Activated CD4-positive, alpha-beta T cell treated with anti-CD3 and anti-CD28 coated beads, Interleukin-2, Interleukin-4, amounts not matched to agents 100 ng/mL and 50 ng/mL, durations not matched to agents 16 hours and 8 hours (primary cell): Measurements from ENCODE around the gene MTCH1.

Experiments used
- DNase-seq: peaks from one replicate; pipeline ENCODE4 v3.0.0-alpha.2; 2020; ENCODE audit warnings: low spot score

The MTCH1 gene

GRCh38 chr6:37017606-37018197 is 31.7 kb upstream of the MTCH1 start:
- no peak for DNase-seq

DNA sequence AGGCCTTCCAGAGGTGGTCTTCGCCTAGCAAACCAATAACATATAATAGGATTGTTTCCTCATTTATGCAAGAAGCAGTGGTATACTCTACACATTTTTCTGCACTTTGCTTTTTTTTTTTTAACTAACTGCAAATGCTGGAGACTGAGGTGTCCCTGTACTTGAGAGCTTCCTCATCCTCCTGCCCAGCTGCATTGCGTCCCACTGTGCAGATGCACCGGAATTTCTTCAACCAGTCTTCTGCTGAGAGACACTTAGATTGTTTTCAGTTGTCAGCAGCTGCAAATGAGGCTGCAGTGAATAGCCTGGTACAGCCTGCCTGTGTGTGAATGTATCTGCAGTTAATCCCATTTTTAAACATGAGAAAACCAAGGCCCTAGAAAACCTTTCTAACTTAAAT is 31.0 kb upstream of the MTCH1 start:
- no peak for DNase-seq

GRCh38 chr6:37015532-37015931 is 29.5 kb upstream of the MTCH1 start:
- no peak for DNase-seq

DNA sequence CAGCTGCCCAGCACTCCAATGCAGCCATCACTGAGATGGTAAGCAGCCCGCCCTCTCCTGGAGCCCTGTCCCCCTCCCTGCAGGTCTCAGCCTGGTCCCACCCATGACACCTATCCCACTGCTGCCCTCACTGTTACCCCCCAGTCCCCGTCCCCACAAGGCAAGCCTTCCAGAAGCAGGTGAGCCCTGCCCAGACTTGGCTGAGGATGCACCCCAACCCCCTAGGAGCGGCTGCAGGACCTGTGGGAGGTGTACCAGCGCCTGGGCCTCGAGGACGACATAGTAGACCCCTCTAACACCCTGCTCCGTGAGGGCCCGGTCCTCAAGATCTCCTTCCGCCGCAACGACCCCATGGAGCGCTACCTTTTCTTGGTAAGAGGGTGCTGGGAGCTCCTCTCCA is 28.7 kb upstream of the MTCH1 start:
- DNase-seq = no peak

DNA sequence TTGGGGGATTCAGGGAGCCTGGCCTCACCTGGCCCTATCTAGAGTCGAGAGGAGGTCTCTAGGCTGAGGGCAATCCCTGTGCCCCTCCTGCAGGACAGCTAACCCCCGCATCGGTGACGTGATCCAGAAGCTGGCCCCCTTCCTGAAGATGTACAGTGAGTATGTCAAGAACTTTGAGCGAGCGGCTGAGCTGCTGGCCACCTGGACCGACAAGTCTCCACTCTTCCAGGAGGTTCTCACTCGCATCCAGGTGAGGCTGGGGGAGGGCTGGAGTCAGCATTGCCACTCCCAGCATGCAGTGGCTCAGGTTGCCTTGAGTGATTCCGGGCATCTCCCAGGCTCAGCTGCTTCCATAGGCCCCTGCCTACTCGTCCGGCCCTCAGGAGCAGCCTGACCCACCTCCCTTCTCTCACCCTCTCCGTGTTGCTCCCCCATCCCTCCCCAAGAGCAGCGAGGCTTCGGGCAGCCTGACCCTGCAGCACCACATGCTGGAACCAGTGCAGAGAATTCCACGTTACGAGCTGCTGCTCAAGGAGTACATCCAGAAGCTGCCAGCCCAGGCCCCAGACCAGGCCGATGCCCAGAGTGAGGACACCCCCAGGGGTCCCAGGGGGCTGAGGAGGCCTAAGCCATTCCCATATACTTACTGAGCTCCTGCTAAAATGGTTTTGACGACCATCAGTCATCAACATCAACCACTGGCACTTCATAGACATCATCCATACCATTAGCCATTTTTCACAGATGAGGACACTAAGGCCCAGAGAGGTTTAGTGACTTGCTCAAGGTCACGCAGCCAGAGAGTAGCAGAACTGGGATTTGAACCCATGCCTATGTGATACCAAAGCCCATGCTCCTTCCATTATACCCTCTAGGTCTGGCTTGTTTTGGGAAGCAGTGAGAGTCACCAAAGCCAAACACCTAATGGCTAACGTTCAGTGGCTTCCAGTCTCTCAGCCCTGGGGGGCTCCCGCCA is 27.8 kb upstream of the MTCH1 start:
- no peak for DNase-seq

DNA sequence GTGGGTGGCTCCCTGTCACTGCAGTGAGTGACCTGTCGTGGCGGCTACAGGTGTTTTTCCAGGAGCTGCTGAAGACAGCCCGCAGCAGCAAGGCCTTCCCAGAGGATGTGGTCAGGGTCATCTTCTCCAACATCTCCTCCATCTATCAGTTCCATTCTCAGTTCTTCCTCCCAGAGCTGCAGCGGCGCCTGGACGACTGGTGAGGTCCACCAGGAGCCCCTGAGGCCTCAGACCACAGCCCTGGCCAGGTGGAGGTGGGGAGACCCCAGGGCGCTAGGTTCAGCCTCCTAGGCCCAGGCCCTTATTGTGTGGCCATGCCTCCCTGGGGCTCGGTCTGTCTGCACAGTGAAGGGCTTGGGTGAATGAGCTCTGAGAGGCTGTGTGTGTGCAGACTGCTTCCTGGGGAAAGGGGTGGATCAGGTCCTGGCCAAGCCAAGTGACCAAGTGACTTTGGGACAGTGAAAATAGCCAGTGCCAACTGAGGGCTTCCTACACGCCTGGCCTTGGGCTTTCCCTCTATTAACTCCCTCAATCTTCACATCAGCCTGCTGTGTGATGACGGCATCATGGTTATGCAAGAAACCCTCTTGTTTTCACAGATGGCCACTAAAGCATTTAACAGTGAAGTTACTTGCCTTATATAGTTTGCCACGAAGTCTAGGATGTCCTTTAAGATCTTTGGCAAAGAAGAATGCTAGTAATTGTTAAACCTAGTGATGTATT is 25.8 kb upstream of the MTCH1 start:
- DNase-seq = no peak

GRCh38 chr6:37010402-37010892 is 24.5 kb upstream of the MTCH1 start:
- no peak for DNase-seq

DNA sequence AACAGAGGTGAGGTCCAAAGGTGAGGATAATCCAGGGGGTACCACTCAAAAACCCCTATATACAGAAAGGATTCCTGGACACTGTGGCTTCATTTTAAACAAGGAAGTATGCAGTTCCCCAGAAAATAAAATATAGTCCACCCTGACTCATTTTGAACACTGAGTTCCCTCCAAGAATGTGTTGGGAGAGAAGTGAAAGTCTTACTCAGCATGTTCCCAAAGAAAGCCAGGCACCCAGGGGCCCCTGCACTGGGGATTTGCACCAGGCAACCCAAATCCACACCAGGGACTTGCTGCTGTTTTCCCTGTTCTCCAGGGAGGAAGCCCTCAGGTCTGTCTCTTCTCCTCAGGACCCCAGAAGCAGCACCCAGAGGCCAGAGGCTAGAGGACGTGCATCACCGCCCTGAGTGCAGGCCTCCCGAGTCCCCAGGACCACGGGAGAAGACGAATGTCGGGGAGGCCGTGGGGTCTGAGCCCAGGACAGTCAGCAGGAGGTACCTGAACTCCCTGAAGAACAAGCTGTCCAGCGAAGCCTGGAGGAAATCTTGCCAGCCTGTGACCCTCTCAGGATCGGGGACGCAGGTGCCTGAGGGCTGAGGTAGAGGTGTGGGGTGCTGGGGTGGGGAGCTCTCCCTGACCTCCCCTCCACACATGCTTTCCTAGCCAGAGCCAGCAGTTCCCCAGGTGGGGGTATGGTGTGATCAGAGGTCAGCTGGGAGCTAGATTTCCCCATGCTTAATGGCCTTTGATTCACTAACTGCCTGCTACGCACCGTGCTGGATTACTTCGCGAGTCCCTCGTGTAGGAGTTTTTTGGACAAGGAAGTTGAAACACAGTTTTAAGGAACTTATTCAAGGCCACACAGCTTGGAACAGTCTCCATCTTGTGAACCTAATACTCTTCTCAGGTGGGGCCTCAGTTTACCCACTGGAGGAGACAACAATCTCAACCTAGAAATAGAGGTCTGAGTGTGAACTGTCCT is 22.8 kb upstream of the MTCH1 start:
- no peak for DNase-seq

- no peak for DNase-seq
These were observed 21.5 kb upstream of the MTCH1 start for GRCh38 chr6:37007340-37008043.

DNA sequence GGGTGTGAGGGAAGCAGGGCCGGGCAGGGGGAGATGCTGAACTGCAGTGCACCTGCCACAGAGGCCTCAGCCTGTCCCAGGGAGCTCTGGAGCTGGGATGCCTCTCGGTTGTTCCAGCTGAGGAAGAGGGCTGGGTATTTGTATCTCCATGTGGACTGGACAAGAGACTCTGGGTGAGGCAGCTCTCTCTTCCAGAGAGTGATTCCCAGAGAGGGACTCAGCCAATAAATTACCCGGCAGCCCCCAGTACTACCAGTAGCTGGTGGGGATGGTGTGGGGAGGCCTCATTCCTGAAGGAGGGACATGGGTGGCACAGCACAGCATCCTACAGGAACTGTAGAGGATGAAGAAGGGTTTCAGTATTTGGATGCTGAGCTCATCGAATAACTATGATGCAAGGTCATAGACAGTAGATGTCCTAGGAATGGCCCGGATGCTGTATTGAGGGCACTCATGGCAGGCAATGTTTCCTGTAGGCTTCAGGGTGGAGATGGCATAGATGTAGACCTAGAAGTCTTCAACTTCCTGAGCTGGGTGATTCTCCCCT is 20.9 kb upstream of the MTCH1 start:
- no peak for DNase-seq

DNA sequence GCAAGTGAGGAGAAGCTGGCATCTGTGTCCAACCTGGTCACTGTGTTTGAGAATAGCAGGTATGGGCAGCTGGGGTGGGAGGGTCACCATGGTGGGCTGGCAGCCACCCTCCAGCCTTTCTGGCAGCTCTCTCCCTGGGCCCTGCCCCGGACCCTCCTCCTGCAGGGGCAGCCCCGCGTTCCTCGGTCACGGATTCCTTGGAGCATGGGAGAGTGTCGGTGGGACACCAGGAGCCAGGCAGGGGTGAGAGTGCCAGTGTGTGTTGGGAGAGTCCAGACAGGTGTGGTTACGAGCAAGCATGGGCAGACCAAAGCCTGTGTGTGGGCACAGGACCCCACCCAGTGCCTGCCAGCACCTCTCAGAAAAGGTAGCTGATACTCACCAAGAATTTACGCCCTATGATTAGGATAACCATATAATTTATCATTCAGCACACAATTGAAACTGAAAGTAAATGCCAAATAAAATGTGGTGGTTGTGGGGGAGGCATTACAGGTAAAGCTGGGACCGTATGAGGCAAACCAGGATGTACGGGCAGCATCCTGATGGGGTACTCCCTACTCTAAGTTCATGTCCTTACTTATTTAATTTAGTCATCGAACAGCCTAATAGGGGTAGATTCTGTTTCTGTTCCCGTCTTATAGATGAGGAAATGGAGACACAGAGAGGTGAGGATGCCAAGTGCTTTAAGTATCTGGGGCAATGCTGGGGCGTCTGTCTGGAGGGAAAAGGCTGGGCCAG is 20.0 kb upstream of the MTCH1 start:
- no peak for DNase-seq

DNA sequence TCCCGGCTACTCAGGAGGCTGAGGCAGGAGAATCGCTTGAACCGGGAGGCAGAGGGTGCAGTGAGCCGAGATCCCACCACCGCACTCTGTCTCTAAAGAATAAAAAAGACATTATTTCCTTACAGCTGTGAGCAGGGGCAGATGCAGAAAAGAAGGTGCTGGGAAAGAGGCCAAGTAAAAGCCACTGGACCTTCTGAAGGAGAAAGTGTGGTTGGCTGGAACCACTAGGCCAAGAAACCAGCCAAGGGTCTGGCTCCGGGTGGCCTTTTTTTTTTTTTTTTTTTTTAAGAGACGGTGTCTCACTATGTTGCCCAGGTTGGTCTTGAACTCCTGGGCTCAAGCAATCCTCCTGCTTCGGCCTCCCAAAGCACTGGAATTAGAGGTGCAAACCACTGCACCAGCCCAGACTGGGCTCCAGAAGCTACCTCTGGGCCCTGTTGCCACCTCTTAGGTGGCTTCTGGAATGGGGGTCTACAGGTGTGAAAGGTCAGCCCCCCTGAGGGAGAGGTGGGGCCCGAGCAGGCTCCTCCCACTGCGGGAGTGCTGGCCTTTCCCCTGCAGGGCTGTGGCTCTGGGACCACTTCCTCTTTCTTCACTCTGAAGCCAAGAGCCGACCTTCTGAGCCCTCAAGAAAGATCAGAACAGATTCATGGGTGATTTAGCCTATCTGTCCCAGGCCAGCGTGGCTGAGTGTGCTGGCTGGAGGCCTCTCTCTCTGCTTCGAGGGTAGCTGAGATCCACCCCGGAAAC is 19.2 kb upstream of the MTCH1 start, which contains the start of gene FGD2:
Gene FGD2, plus strand, starts transcription at position 595 of the 750 bp plus-strand sequence. CDS start 163 bp downstream, outside the sequence.
- DNase-seq = no peak

GRCh38 chr6:37004044-37004980 is 18.3 kb upstream of the MTCH1 start:
- no peak for DNase-seq

GRCh38 chr6:36999751-37000125 is 13.7 kb upstream of the MTCH1 start:
- no peak for DNase-seq

GRCh38 chr6:36999061-36999750 is 13.2 kb upstream of the MTCH1 start:
- no peak for DNase-seq

DNA sequence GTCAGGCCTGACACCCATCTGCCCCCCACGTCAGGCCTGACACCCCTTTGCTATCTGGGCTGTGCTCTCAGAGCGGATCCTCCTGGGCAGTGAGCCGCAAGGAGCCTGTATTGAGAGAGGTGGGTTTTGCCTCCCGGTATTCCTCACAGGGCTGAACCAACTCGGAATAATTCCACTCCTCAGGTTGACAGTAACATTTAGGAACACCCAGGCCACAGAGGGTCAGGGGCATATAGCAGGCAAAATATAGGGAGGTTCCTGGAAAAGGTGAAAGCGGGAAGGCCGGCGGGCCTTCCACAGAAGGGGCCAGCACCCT is 12.7 kb upstream of the MTCH1 start:
- DNase-seq = no peak
